HepG2 (cell line): Measurements from ENCODE around the gene MAN1A1. TPM values are rescaled to one million over a fixed set of nuclear protein-coding genes. Genes with fewer than 3 reads are reported as not detected.

ENCODE experiments used
- CBX2 ChIP-seq, 2 experiments: fragments of 200-600 bp in 1 of 2; sonication (generic); formaldehyde crosslinking in 1 of 2; IDR thresholded peaks; 2 replicates each; pipeline versions ENCODE4 v1.7.0 to v1.8.1; 2018 to 2022; ENCODE audit warnings: low read depth in 2 of 2, low read length in 1 of 2, mild to moderate bottlenecking in 1 of 2, missing genetic modification reagents in 1 of 2
- FLYWCH1 ChIP-seq: sonication (generic); formaldehyde crosslinking; IDR thresholded peaks from 2 replicates; pipeline ENCODE4 v1.8.1; 2023; ENCODE audit warnings: mild to moderate bottlenecking, missing genetic modification reagents
- IRF2 ChIP-seq: IDR thresholded peaks from 2 replicates; pipeline ENCODE4 v1.6.1; 2018; ENCODE audit warnings: missing genetic modification reagents, missing compliant biosample characterization
- KLF12 ChIP-seq: sonication (generic); formaldehyde crosslinking; IDR thresholded peaks from 2 replicates; pipeline ENCODE4 v1.4.0; 2020; ENCODE audit warnings: missing genetic modification reagents, borderline replicate concordance
- KLF15 ChIP-seq: sonication (generic); formaldehyde crosslinking; IDR thresholded peaks from 2 replicates; pipeline ENCODE4 v1.8.1; 2023; ENCODE audit warnings: borderline replicate concordance, mild to moderate bottlenecking, inconsistent platforms, missing genetic modification reagents, mixed read lengths
- MTERF4 ChIP-seq: sonication (generic); formaldehyde crosslinking; IDR thresholded peaks from 2 replicates; pipeline ENCODE4 v1.8.0; 2023; ENCODE audit warnings: mild to moderate bottlenecking, missing genetic modification reagents
- MZF1 ChIP-seq: sonication (generic); formaldehyde crosslinking; IDR thresholded peaks from 2 replicates; pipeline ENCODE4 v1.8.1; 2023; ENCODE audit warnings: mild to moderate bottlenecking, missing genetic modification reagents, borderline replicate concordance
- NR2F1 ChIP-seq, 2 experiments: fragments of 450-650 bp in 1 of 2; formaldehyde crosslinking in 1 of 2; IDR thresholded peaks; 2 replicates each; pipeline versions ENCODE4 v1.5.0 to v1.6.1; 2016 to 2020; ENCODE audit warnings: mild to moderate bottlenecking in 1 of 2, missing compliant biosample characterization in 1 of 2, missing genetic modification reagents in 1 of 2, moderate library complexity in 1 of 2
- PHF20 ChIP-seq: sonication (generic); formaldehyde crosslinking; IDR thresholded peaks from 2 replicates; pipeline ENCODE4 v1.5.0; 2020; ENCODE audit warnings: mild to moderate bottlenecking, missing genetic modification reagents
- RERE ChIP-seq: IDR thresholded peaks from 2 replicates; pipeline ENCODE4 v1.6.1; 2016; ENCODE audit warnings: low read depth, missing genetic modification reagents, missing compliant biosample characterization
- SIN3B ChIP-seq: fragments of 150-350 bp; IDR thresholded peaks from 2 replicates; pipeline ENCODE4 v1.6.1; 2014; ENCODE audit warnings: low read length
- SNRNP70 ChIP-seq: fragments of 200-400 bp; formaldehyde crosslinking; IDR thresholded peaks from 2 replicates; pipeline ENCODE4 v1.6.1; 2017; ENCODE audit warnings: mild to moderate bottlenecking, low read depth, low read length, moderate library complexity
- TFAP4 ChIP-seq: sonication (generic); IDR thresholded peaks from 2 replicates; pipeline ENCODE4 v1.6.1; 2016; ENCODE audit warnings: low read depth, borderline replicate concordance
- TRAFD1 ChIP-seq: sonication (generic); formaldehyde crosslinking; IDR thresholded peaks from 2 replicates; pipeline ENCODE4 v1.5.1; 2020; ENCODE audit warnings: missing genetic modification reagents, mild to moderate bottlenecking, borderline replicate concordance
- ZBTB37 ChIP-seq: sonication (generic); formaldehyde crosslinking; IDR thresholded peaks from 2 replicates; pipeline ENCODE4 v1.4.0; 2020; ENCODE audit warnings: mild to moderate bottlenecking, missing genetic modification reagents
- ZNF333 ChIP-seq: sonication (generic); formaldehyde crosslinking; IDR thresholded peaks from 2 replicates; pipeline ENCODE4 v1.4.0; 2020; ENCODE audit warnings: mild to moderate bottlenecking, missing genetic modification reagents, borderline replicate concordance
- ZNF772 ChIP-seq: sonication (generic); formaldehyde crosslinking; IDR thresholded peaks from 2 replicates; pipeline ENCODE4 v1.5.0; 2020; ENCODE audit warnings: mild to moderate bottlenecking, missing genetic modification reagents
- ZSCAN20 ChIP-seq: sonication (generic); formaldehyde crosslinking; IDR thresholded peaks from 2 replicates; pipeline ENCODE4 v1.4.0; 2020; ENCODE audit warnings: missing genetic modification reagents, mild to moderate bottlenecking, borderline replicate concordance
- polyA plus RNA-seq, 8 experiments: library from polyadenylated mRNA; depleted of rRNA in 3 of 8; stranded (reverse) in 7 of 8; unstranded in 1 of 8; fragments of >200 nt; fragmentation: Illumina TruSeq in 4 of 8; extraction: Trizol in 4 of 8; gene quantifications; 2 replicates each; pipeline versions ENCODE4 v1.2.1 to v1.2.3, GENCODE V29; 2011 to 2016; ENCODE audit warnings: low read depth in 4 of 8, missing spikeins in 1 of 8, mixed read lengths in 1 of 8; ENCODE audit not compliant: insufficient read depth in 1 of 8
- total RNA-seq, 5 experiments: library from RNA; depleted of rRNA; stranded (reverse); fragments of >200 nt; fragmentation: Illumina TruSeq; extraction: Trizol; gene quantifications; 2 replicates each; pipeline ENCODE4 v1.2.3, GENCODE V29; 2016; ENCODE audit warnings: low read depth in 1 of 5

Gene MAN1A1
- total and polyA plus RNA-seq, 2 of the 13 experiments (the other 11 are each of a cell fraction or from before 2014, with no cell fraction given), result 156 to 236 TPM

GRCh38 chr6:119308048-119308570 is 41.5 kb downstream of the MAN1A1 start (continued):
- TF ChIP-seq IRF2, result peak; percentile 51; the same call in 1 of the 2 replicates
- no peak for TF ChIP-seq ZNF772 (CRISPR knock-in tag)
- TF ChIP-seq TRAFD1 (CRISPR knock-in tag), result no peak
- peak in 1 of 2 experiments; percentile 48; a peak in 1 of 4 replicates for TF ChIP-seq NR2F1 (CRISPR knock-in tag; IDR thresholded peaks at IDR 0.05)
- no peak for TF ChIP-seq CBX2 (IDR thresholded peaks at IDR 0.05; ENCODE audit: low read depth, low read length)
- no peak for TF ChIP-seq CBX2 (CRISPR knock-in tag; IDR thresholded peaks at IDR 0.05; ENCODE audit: low read depth)
- no peak for TF ChIP-seq KLF15 (CRISPR knock-in tag)
- TF ChIP-seq MTERF4 (CRISPR knock-in tag), result no peak
- no peak for TF ChIP-seq KLF12 (CRISPR knock-in tag)
- TF ChIP-seq TFAP4, result no peak
- TF ChIP-seq MZF1 (CRISPR knock-in tag), result no peak
- TF ChIP-seq SIN3B, result no peak
- no peak for TF ChIP-seq FLYWCH1 (CRISPR knock-in tag)
- TF ChIP-seq SNRNP70, result no peak
- TF ChIP-seq PHF20 (CRISPR knock-in tag), result no peak
- no peak for TF ChIP-seq ZSCAN20 (CRISPR knock-in tag)
- no peak for TF ChIP-seq RERE (CRISPR knock-in tag)
- peak; percentile 93 for TF ChIP-seq ZBTB37 (CRISPR knock-in tag)
- TF ChIP-seq ZNF333 (CRISPR knock-in tag), result no peak
